HepG2 (cell line): Measurements from ENCODE around the gene PLPPR2.

Experiments
- KDM1A ChIP-seq: IDR thresholded peaks from 2 replicates; pipeline ENCODE4 v1.6.1; 2016; ENCODE audit warnings: missing compliant biosample characterization
- MEIS1 ChIP-seq: sonication (generic); formaldehyde crosslinking; IDR thresholded peaks from 2 replicates; pipeline ENCODE4 v1.9.0; 2021; ENCODE audit warnings: mild to moderate bottlenecking, missing genetic modification reagents, moderate library complexity, borderline replicate concordance
- MXI1 ChIP-seq: IDR thresholded peaks from 3 replicates; pipeline ENCODE4 v1.6.1; 2012; ENCODE audit warnings: low read depth, low read length, inconsistent platforms, borderline replicate concordance
- PLRG1 ChIP-seq: fragments of 450-650 bp; conservative IDR thresholded peaks from 2 replicates; pipeline ENCODE4 v1.6.1; 2016
- POLR2AphosphoS5 ChIP-seq: IDR thresholded peaks from 2 replicates; pipeline ENCODE4 v1.6.1; 2012; ENCODE audit warnings: low read depth, low read length
- SUZ12 ChIP-seq: fragments of 150-350 bp; IDR thresholded peaks from 2 replicates; pipeline ENCODE4 v1.6.1; 2014; ENCODE audit warnings: low read depth, low read length
- TARDBP ChIP-seq: sonication (generic); formaldehyde crosslinking; IDR thresholded peaks from 2 replicates; pipeline ENCODE4 v1.8.0; 2022; ENCODE audit warnings: mild to moderate bottlenecking, missing genetic modification reagents
- THYN1 ChIP-seq: sonication (generic); formaldehyde crosslinking; IDR thresholded peaks from 2 replicates; pipeline ENCODE4 v1.8.1; 2023; ENCODE audit warnings: low read depth, mild to moderate bottlenecking, moderate library complexity, missing genetic modification reagents, borderline replicate concordance
- ZNF510 ChIP-seq: sonication (generic); formaldehyde crosslinking; IDR thresholded peaks from 2 replicates; pipeline ENCODE4 v1.4.0; 2020; ENCODE audit warnings: low read depth, mild to moderate bottlenecking, missing genetic modification reagents
- ZSCAN30 ChIP-seq: sonication (generic); formaldehyde crosslinking; IDR thresholded peaks from 2 replicates; pipeline ENCODE4 v1.5.0; 2020; ENCODE audit warnings: mild to moderate bottlenecking, missing genetic modification reagents
- TF ChIP-seq, protein P1 (sequence below): sonication (generic); formaldehyde crosslinking; IDR thresholded peaks from 2 replicates; pipeline ENCODE4 v1.5.0; 2020; ENCODE audit warnings: mild to moderate bottlenecking, missing genetic modification reagents, moderate library complexity
- TF ChIP-seq, protein P2 (sequence below): IDR thresholded peaks from 2 replicates; pipeline ENCODE4 v1.6.1; 2016; ENCODE audit warnings: low read depth, control low read depth
- TF ChIP-seq, protein P3 (sequence below): sonication (generic); formaldehyde crosslinking; IDR thresholded peaks from 2 replicates; pipeline ENCODE4 v1.4.0; 2020; ENCODE audit warnings: missing genetic modification reagents

DNA sequence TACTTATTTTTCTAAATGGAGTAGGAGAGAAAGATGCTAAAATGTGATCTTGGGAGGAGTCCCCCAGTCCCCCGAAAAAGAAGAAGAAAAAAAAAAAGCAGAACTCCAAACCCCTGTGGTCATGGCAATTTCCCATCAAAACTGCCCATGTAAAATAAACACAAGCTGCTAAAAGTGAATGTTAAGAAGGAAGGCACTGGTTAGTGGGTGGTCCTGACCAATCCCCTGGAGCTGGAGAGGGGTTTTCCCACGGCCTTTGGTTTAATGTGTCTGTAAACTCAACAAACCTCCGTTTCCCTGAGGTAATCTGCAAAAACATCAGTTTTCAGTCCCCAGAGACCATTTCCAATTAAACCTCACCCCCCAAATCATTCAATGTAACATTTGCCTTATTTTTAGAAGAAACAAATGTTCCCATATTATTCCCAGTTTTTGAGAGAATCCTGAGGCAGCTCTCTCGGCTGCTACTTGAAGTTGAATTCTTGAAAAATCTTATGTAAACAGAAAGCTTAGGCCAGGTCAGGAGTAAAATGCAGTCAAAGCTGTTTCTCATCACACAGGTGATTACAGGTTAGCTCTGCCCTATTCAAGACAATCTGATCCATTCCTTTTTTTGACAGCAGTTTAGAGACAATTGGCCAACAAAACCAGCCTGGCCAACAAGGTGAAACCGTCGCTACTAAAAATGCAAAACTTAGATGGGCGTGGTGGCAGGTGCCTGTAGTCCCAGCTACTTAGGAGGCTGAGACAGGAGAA is 32.8 kb upstream of the PLPPR2 start:
- TF ChIP-seq KDM1A (no peak), THYN1 (CRISPR knock-in tag) (no peak), POLR2AphosphoS5 (no peak), SUZ12 (no peak), ZSCAN30 (CRISPR knock-in tag) (no peak), PLRG1 (no peak), ZNF510 (no peak), TARDBP (CRISPR knock-in tag) (no peak), MEIS1 (no peak), MXI1 (no peak)
- TF ChIP-seq, protein P1, sequence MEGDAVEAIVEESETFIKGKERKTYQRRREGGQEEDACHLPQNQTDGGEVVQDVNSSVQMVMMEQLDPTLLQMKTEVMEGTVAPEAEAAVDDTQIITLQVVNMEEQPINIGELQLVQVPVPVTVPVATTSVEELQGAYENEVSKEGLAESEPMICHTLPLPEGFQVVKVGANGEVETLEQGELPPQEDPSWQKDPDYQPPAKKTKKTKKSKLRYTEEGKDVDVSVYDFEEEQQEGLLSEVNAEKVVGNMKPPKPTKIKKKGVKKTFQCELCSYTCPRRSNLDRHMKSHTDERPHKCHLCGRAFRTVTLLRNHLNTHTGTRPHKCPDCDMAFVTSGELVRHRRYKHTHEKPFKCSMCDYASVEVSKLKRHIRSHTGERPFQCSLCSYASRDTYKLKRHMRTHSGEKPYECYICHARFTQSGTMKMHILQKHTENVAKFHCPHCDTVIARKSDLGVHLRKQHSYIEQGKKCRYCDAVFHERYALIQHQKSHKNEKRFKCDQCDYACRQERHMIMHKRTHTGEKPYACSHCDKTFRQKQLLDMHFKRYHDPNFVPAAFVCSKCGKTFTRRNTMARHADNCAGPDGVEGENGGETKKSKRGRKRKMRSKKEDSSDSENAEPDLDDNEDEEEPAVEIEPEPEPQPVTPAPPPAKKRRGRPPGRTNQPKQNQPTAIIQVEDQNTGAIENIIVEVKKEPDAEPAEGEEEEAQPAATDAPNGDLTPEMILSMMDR (CRISPR knock-in tag), result no peak
- TF ChIP-seq, protein P2, sequence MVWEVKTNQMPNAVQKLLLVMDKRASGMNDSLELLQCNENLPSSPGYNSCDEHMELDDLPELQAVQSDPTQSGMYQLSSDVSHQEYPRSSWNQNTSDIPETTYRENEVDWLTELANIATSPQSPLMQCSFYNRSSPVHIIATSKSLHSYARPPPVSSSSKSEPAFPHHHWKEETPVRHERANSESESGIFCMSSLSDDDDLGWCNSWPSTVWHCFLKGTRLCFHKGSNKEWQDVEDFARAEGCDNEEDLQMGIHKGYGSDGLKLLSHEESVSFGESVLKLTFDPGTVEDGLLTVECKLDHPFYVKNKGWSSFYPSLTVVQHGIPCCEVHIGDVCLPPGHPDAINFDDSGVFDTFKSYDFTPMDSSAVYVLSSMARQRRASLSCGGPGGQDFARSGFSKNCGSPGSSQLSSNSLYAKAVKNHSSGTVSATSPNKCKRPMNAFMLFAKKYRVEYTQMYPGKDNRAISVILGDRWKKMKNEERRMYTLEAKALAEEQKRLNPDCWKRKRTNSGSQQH (CRISPR knock-in tag), result no peak
- TF ChIP-seq, protein P3, sequence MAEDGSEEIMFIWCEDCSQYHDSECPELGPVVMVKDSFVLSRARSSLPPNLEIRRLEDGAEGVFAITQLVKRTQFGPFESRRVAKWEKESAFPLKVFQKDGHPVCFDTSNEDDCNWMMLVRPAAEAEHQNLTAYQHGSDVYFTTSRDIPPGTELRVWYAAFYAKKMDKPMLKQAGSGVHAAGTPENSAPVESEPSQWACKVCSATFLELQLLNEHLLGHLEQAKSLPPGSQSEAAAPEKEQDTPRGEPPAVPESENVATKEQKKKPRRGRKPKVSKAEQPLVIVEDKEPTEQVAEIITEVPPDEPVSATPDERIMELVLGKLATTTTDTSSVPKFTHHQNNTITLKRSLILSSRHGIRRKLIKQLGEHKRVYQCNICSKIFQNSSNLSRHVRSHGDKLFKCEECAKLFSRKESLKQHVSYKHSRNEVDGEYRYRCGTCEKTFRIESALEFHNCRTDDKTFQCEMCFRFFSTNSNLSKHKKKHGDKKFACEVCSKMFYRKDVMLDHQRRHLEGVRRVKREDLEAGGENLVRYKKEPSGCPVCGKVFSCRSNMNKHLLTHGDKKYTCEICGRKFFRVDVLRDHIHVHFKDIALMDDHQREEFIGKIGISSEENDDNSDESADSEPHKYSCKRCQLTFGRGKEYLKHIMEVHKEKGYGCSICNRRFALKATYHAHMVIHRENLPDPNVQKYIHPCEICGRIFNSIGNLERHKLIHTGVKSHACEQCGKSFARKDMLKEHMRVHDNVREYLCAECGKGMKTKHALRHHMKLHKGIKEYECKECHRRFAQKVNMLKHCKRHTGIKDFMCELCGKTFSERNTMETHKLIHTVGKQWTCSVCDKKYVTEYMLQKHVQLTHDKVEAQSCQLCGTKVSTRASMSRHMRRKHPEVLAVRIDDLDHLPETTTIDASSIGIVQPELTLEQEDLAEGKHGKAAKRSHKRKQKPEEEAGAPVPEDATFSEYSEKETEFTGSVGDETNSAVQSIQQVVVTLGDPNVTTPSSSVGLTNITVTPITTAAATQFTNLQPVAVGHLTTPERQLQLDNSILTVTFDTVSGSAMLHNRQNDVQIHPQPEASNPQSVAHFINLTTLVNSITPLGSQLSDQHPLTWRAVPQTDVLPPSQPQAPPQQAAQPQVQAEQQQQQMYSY (CRISPR knock-in tag), result no peak
